Small intestine (tissue), 7 donors: ENCODE results near the gene STK38L. TPM values are rescaled to one million over a fixed set of nuclear protein-coding genes. Genes with fewer than 3 reads are reported as not detected.
A peak's percentile ranks its signal among the peaks of the same experiment; 100 is the strongest.

Experiments
- DNase-seq, 2 donors: peaks; one replicate each; pipeline versions ENCODE4 v3.0.0 to v3.0.0-alpha.2; 2013
- FAIRE-seq: peaks from 2 replicates; lab custom pipeline; 2012; peaks lifted over from hg19 to GRCh38; lab: Jason Lieb, UNC
- H3K27ac ChIP-seq, 3 donors: one replicate each; pipeline ENCODE4 v1.5.1; 2013; ENCODE audit warnings: low read length in 2 of 3, mild to moderate bottlenecking in 2 of 3, control low read depth in 1 of 3, inconsistent platforms in 1 of 3, low read depth in 1 of 3, moderate library complexity in 1 of 3
- H3K27me3 ChIP-seq, 3 donors: one replicate each; pipeline ENCODE4 v1.6.1; 2013; ENCODE audit warnings: low read length in 3 of 3, inconsistent platforms in 1 of 3; ENCODE audit not compliant: control insufficient read depth in 3 of 3, insufficient read depth in 3 of 3
- H3K36me3 ChIP-seq, 3 donors: one replicate each; pipeline ENCODE4 v1.6.1; 2013; ENCODE audit warnings: low read length in 3 of 3, inconsistent platforms in 1 of 3, low read depth in 1 of 3, mild to moderate bottlenecking in 1 of 3, moderate library complexity in 1 of 3; ENCODE audit not compliant: control insufficient read depth in 3 of 3, insufficient read depth in 2 of 3
- H3K4me1 ChIP-seq, 3 donors: one replicate each; pipeline ENCODE4 v1.6.1; 2013; ENCODE audit warnings: low read length in 2 of 3, inconsistent platforms in 1 of 3, low read depth in 1 of 3, mild to moderate bottlenecking in 1 of 3, moderate library complexity in 1 of 3; ENCODE audit not compliant: control insufficient read depth in 3 of 3, insufficient read depth in 2 of 3
- H3K4me3 ChIP-seq, 3 donors: one replicate each; pipeline ENCODE4 v1.5.1; 2013; ENCODE audit warnings: low read length in 3 of 3, control low read depth in 1 of 3, inconsistent platforms in 1 of 3, low read depth in 1 of 3, mild to moderate bottlenecking in 1 of 3, moderate library complexity in 1 of 3
- H3K9me3 ChIP-seq, 2 donors: one replicate each; pipeline ENCODE4 v1.6.1; 2013; ENCODE audit warnings: low read depth in 1 of 2, low read length in 1 of 2; ENCODE audit not compliant: control insufficient read depth in 2 of 2, insufficient read depth in 1 of 2
- WGBS, 3 donors: extraction: QIAGEN DNeasy Blood & Tissue Kit; methylation state at CpG; one replicate each; pipeline ENCODE4 v1.1.7; 2013; 5-methylcytosine and 5-hydroxymethylcytosine counted together
- polyA plus RNA-seq, 4 donors: library from polyadenylated mRNA; stranded (reverse) in 3 of 4; unstranded in 1 of 4; fragments of 200-250 nt in 3 of 4; fragments of 120-200 nt in 1 of 4; gene quantifications; one replicate each; pipeline versions ENCODE4 v1.2.1 to v1.2.3, GENCODE V29; 2013
- donor health status: healthy with polysubstance abuse.
- donor health status: control.
- donor health status: control.
- donor health status: Bipolar disorder and iron deficiency.
- donor health status: healthy.

STK38L gene
- polyA plus RNA-seq, 4 donors: 5.8 to 23.8 (median 10.6) TPM

GRCh38 chr12:27207615-27208413 lies 36.3 kb upstream of the STK38L start:
- H3K4me3 ChIP-seq: no peak overlapping the region
- no peaks in the 10 kb centered on the region for H3K9me3 ChIP-seq
- no peaks in the 10 kb centered on the region for H3K36me3 ChIP-seq
- FAIRE-seq: no peak
- no peaks in the 10 kb centered on the region for H3K4me1 ChIP-seq
- no peak overlapping the region for H3K27ac ChIP-seq
- 58 to 73% (median 67%) methylated on average over 9 of the region's 9 CpGs for WGBS, 3 donors
- no peak for DNase-seq
- no peaks in the 10 kb centered on the region for H3K27me3 ChIP-seq

GRCh38 chr12:27208414-27208750 lies 35.7 kb upstream of the STK38L start:
- H3K4me1 ChIP-seq: no peaks in the 10 kb centered on the region
- H3K36me3 ChIP-seq: no peaks in the 10 kb centered on the region
- no peak for FAIRE-seq
- no peaks in the 10 kb centered on the region for H3K9me3 ChIP-seq
- H3K27me3 ChIP-seq: no peaks in the 10 kb centered on the region
- no peak overlapping the region for H3K27ac ChIP-seq
- DNase-seq: no peak
- no peak overlapping the region for H3K4me3 ChIP-seq
- 76 to 85% (median 78%) methylated on average over 2 of the region's 2 CpGs for WGBS, 3 donors

- Histone ChIP-seq H3K27ac (no peak overlapping the region), H3K4me1 (peaks cover 0 to 8% (median 3%) of the 10 kb centered on the region in 3 donors), H3K36me3 (no peaks in the 10 kb centered on the region), H3K27me3 (no peaks in the 10 kb centered on the region), H3K9me3 (no peaks in the 10 kb centered on the region), H3K4me3 (no peak overlapping the region)
- DNase-seq (no peak), FAIRE-seq (no peak)
Measured at GRCh38 chr12:27209257-27209910, 34.7 kb upstream of the STK38L start.

- H3K9me3 ChIP-seq: no peaks in the 10 kb centered on the region
- WGBS, 3 donors: 92 to 95% (median 95%) methylated on average over 2 of the region's 2 CpGs
- H3K27ac ChIP-seq: no peak overlapping the region
- no peak for FAIRE-seq
- no peaks in the 10 kb centered on the region for H3K36me3 ChIP-seq
- DNase-seq: no peak
- no peaks in the 10 kb centered on the region for H3K27me3 ChIP-seq
- H3K4me3 ChIP-seq: no peak overlapping the region
- H3K4me1 ChIP-seq: peaks cover 0 to 8% (median 3%) of the 10 kb centered on the region in 3 donors
Measured at GRCh38 chr12:27210187-27210586, 33.9 kb upstream of the STK38L start.

- Histone ChIP-seq H3K27me3 (no peaks in the 10 kb centered on the region), H3K4me3 (no peak overlapping the region), H3K4me1 (peaks cover 0 to 8% (median 3%) of the 10 kb centered on the region in 3 donors), H3K9me3 (no peaks in the 10 kb centered on the region), H3K27ac (no peak overlapping the region), H3K36me3 (no peaks in the 10 kb centered on the region)
- 31 to 86% (median 46%) methylated on average over 1 of the region's 1 CpG for WGBS, 3 donors
- no peak for DNase-seq
- no peak for FAIRE-seq
Measured at GRCh38 chr12:27212861-27213260, 31.2 kb upstream of the STK38L start.

- Histone ChIP-seq H3K36me3 (no peaks in the 10 kb centered on the region), H3K27me3 (no peaks in the 10 kb centered on the region), H3K4me3 (no peak overlapping the region), H3K9me3 (no peaks in the 10 kb centered on the region), H3K27ac (peak overlapping the region in 1 of 3 donors; percentile 64), H3K4me1 (peaks cover 0 to 8% (median 3%) of the 10 kb centered on the region in 3 donors)
- DNase-seq (peak; percentile 61 to 68), FAIRE-seq (no peak)
- WGBS, 3 donors: 14 to 59% (median 40%) methylated on average over 2 of the region's 2 CpGs
Measured at GRCh38 chr12:27213304-27213703, 30.8 kb upstream of the STK38L start.

GRCh38 chr12:27213830-27214787 lies 30.0 kb upstream of the STK38L start:
- H3K27ac ChIP-seq: peak overlapping the region in 1 of 3 donors; percentile 64
- DNase-seq (peak; percentile 38 to 59), FAIRE-seq (no peak)
- H3K4me1 ChIP-seq: peaks cover 0 to 8% (median 3%) of the 10 kb centered on the region in 3 donors
- WGBS, 3 donors: 89 to 94% (median 90%) methylated on average over 9 of the region's 9 CpGs
- no peaks in the 10 kb centered on the region for H3K36me3 ChIP-seq
- no peak overlapping the region for H3K4me3 ChIP-seq
- H3K27me3 ChIP-seq: no peaks in the 10 kb centered on the region
- H3K9me3 ChIP-seq: no peaks in the 10 kb centered on the region

- Histone ChIP-seq H3K27ac (no peak overlapping the region), H3K9me3 (no peaks in the 10 kb centered on the region), H3K4me3 (no peak overlapping the region), H3K4me1 (peaks cover 0 to 8% (median 3%) of the 10 kb centered on the region in 3 donors), H3K27me3 (no peaks in the 10 kb centered on the region), H3K36me3 (no peaks in the 10 kb centered on the region)
- 90 to 94% (median 91%) methylated on average over 2 of the region's 2 CpGs for WGBS, 3 donors
- DNase-seq (no peak), FAIRE-seq (no peak)
Measured at GRCh38 chr12:27217590-27217989, 26.5 kb upstream of the STK38L start.
